ENCODE results near the gene TFDP1.

DNA sequence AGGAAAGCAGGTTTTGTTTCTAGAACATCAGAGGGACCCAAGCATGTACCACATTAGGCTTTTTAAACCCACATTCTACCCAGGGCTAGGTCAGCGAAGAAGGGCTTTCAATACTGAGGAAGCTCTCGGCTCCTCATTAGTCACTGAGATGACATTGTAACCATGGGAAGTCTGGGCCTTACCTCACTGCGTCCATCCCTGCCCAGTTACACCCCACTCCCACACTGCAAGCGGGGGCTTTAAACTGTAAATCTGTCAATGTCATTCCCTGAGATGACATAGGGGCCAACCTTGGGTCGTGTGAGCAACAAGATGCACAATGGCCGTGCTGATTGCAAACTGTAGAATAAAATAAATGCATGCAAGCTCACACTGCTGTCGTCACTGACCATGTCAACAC is 21.7 kb upstream of the TFDP1 start:
- TF ChIP-seq, protein P1, sequence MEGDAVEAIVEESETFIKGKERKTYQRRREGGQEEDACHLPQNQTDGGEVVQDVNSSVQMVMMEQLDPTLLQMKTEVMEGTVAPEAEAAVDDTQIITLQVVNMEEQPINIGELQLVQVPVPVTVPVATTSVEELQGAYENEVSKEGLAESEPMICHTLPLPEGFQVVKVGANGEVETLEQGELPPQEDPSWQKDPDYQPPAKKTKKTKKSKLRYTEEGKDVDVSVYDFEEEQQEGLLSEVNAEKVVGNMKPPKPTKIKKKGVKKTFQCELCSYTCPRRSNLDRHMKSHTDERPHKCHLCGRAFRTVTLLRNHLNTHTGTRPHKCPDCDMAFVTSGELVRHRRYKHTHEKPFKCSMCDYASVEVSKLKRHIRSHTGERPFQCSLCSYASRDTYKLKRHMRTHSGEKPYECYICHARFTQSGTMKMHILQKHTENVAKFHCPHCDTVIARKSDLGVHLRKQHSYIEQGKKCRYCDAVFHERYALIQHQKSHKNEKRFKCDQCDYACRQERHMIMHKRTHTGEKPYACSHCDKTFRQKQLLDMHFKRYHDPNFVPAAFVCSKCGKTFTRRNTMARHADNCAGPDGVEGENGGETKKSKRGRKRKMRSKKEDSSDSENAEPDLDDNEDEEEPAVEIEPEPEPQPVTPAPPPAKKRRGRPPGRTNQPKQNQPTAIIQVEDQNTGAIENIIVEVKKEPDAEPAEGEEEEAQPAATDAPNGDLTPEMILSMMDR (IDR thresholded peaks at IDR 0.05 in 8 of 11, conservative IDR thresholded peaks at IDR 0.05 in 3 of 11) = peak in 1 of 11 experiments; percentile 19
- TF ChIP-seq POLR2A (IDR thresholded peaks at IDR 0.05) = no peak
- no peak for TF ChIP-seq POLR2AphosphoS5 (IDR thresholded peaks at IDR 0.05)

Data from spleen (tissue), 7 donors.